Esophagus muscularis mucosa (tissue), 3 donors: ENCODE data around the gene WASF3.

Experiments used
- POLR2A ChIP-seq: fragments of 450-650 bp; IDR thresholded peaks from one replicate; pipeline ENCODE4 v1.6.1; 2017; ENCODE audit warnings: antibody characterized with exemption, moderate library complexity, mild to moderate bottlenecking, low read depth
- TF ChIP-seq, protein P1 (sequence below), 3 experiments: fragments of 200-600 bp in 2 of 3; fragments of 450-650 bp in 1 of 3; sonication (generic) in 2 of 3; IDR thresholded peaks; one replicate each; pipeline ENCODE4 v1.5.1; 2017 to 2019; ENCODE audit warnings: antibody characterized with exemption in 3 of 3, mild to moderate bottlenecking in 2 of 3, moderate library complexity in 1 of 3

DNA sequence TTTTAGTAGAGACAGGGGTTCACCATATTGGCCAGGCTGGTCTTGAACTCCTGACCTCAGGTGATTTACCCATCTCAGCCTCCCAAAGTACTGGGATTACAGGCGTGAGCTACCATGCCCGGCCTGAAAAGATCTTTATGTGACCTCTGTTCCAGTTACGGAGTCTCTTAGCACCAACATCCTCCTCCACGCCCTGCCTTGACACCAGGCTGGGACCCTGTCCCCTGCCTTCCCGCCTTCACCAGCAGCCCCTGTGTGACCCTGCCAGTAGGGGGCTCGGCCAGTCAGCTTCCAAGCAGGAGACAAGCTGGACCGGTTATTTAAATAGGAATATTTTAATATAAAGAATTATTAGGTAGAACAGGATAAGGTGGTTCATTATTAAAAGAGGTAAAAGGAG, 148.9 kb downstream of the WASF3 start:
- TF ChIP-seq, protein P1, sequence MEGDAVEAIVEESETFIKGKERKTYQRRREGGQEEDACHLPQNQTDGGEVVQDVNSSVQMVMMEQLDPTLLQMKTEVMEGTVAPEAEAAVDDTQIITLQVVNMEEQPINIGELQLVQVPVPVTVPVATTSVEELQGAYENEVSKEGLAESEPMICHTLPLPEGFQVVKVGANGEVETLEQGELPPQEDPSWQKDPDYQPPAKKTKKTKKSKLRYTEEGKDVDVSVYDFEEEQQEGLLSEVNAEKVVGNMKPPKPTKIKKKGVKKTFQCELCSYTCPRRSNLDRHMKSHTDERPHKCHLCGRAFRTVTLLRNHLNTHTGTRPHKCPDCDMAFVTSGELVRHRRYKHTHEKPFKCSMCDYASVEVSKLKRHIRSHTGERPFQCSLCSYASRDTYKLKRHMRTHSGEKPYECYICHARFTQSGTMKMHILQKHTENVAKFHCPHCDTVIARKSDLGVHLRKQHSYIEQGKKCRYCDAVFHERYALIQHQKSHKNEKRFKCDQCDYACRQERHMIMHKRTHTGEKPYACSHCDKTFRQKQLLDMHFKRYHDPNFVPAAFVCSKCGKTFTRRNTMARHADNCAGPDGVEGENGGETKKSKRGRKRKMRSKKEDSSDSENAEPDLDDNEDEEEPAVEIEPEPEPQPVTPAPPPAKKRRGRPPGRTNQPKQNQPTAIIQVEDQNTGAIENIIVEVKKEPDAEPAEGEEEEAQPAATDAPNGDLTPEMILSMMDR (IDR thresholded peaks at IDR 0.05) = no peak
- TF ChIP-seq POLR2A = no peak
